SK-N-SH (cell line): ENCODE data around the gene ATP8A1. TPM values are rescaled to one million over a fixed set of nuclear protein-coding genes. Genes with fewer than 3 reads are reported as not detected.

Source experiments
- CTCF ChIA-PET: fragments of 300-600, 350-600 bp; formaldehyde crosslinking; extraction: SDS; loops from one replicate; lab custom pipeline; 2021; lab: Yijun Ruan, JAX
- POLR2A ChIA-PET: fragments of 350-600 bp; sonication (Branson Sonifier 250); formaldehyde crosslinking; extraction: SDS; loops from one replicate; lab custom pipeline; 2020; ENCODE audit warnings: antibody characterized with exemption, inconsistent platforms; lab: Yijun Ruan, JAX
- DNase-seq: peaks from one replicate; pipeline ENCODE4 v3.0.0; 2012
- H2AFZ ChIP-seq: fragments of 200-600 bp; sonication (generic); 2 replicates; pipeline ENCODE4 v1.8.1; 2016; ENCODE audit warnings: antibody characterized with exemption, mild to moderate bottlenecking, low read depth
- H3F3A ChIP-seq: fragments of 200-600 bp; sonication (generic); replicated peaks from 2 replicates; pipeline ENCODE3; 2016; ENCODE audit warnings: antibody characterized with exemption, mild to moderate bottlenecking; ENCODE audit not compliant: insufficient read depth
- H3K27ac ChIP-seq, 2 experiments: fragments of 200-500 bp in 1 of 2; fragments of 200-600 bp in 1 of 2; sonication (Bioruptor generic) in 1 of 2; sonication (generic), shearing (Covaris generic) in 1 of 2; 2 replicates each; pipeline versions ENCODE4 v1.5.1 to v1.6.1; 2014 to 2016; ENCODE audit warnings: low read depth in 2 of 2, inconsistent platforms in 1 of 2, low read length in 1 of 2, mild to moderate bottlenecking in 1 of 2, mixed read lengths in 1 of 2
- H3K27me3 ChIP-seq: fragments of 200-600 bp; sonication (generic), shearing (Covaris generic); 2 replicates; pipeline ENCODE4 v1.6.1; 2016; ENCODE audit warnings: mixed run types; ENCODE audit not compliant: insufficient read depth
- H3K36me3 ChIP-seq, 2 experiments: fragments of 200-500 bp in 1 of 2; fragments of 200-600 bp in 1 of 2; sonication (Bioruptor generic) in 1 of 2; sonication (generic) in 1 of 2; replicated peaks in 1 of 2; 2 replicates each; pipeline versions ENCODE3 to v1.5.1; 2014 to 2016; ENCODE audit warnings: low read length in 1 of 2, mild to moderate bottlenecking in 1 of 2; ENCODE audit not compliant: insufficient read depth in 2 of 2, control insufficient read depth in 1 of 2
- H3K4me1 ChIP-seq, 2 experiments: fragments of 200-500 bp in 1 of 2; fragments of 200-600 bp in 1 of 2; sonication (Bioruptor generic) in 1 of 2; sonication (generic), shearing (Covaris generic) in 1 of 2; 2 replicates each; pipeline versions ENCODE4 v1.5.1 to v1.6.1; 2014 to 2016; ENCODE audit warnings: low read depth in 1 of 2, low read length in 1 of 2, mixed run types in 1 of 2; ENCODE audit not compliant: insufficient read depth in 2 of 2, control insufficient read depth in 1 of 2
- H3K4me2 ChIP-seq: fragments of 200-600 bp; sonication (generic), shearing (Covaris generic); 2 replicates; pipeline ENCODE4 v1.6.1; 2017; ENCODE audit warnings: mixed run types
- H3K4me3 ChIP-seq, 2 experiments: fragments of 200-500 bp in 1 of 2; fragments of 200-600 bp in 1 of 2; sonication (Bioruptor generic) in 1 of 2; sonication (generic), shearing (Covaris generic) in 1 of 2; 2 replicates each; pipeline versions ENCODE4 v1.5.1 to v1.8.1; 2014 to 2016; ENCODE audit warnings: low read depth in 2 of 2, inconsistent platforms in 1 of 2, low read length in 1 of 2, mild to moderate bottlenecking in 1 of 2, mixed read lengths in 1 of 2, moderate library complexity in 1 of 2
- H3K79me2 ChIP-seq: fragments of 200-600 bp; sonication (generic); 2 replicates; pipeline ENCODE4 v1.8.1; 2017; ENCODE audit warnings: mild to moderate bottlenecking; ENCODE audit not compliant: insufficient read depth
- H3K9ac ChIP-seq: fragments of 200-600 bp; sonication (generic); 2 replicates; pipeline ENCODE4 v1.6.1; 2017; ENCODE audit warnings: mixed run types
- H3K9me2 ChIP-seq: fragments of 200-600 bp; sonication (generic); 2 replicates; pipeline ENCODE4 v1.6.1; 2017; ENCODE audit warnings: mixed run types
- H3K9me3 ChIP-seq: fragments of 200-600 bp; sonication (generic); 2 replicates; pipeline ENCODE4 v1.6.1; 2017; ENCODE audit warnings: mixed run types, mild to moderate bottlenecking, moderate library complexity
- H4K20me1 ChIP-seq: fragments of 200-600 bp; sonication (generic); 2 replicates; pipeline ENCODE4 v1.6.1; 2017; ENCODE audit warnings: mild to moderate bottlenecking, mixed run types; ENCODE audit not compliant: insufficient read depth
- EP300 ChIP-seq, 2 experiments: IDR thresholded peaks; 2 replicates each; pipeline versions ENCODE4 v1.4.0 to v1.6.1; 2012; ENCODE audit warnings: borderline replicate concordance in 1 of 2, low read depth in 1 of 2, low read length in 1 of 2
- FOXM1 ChIP-seq: IDR thresholded peaks from 2 replicates; pipeline ENCODE4 v1.4.0; 2012; ENCODE audit warnings: low read depth, mild to moderate bottlenecking
- GABPA ChIP-seq: IDR thresholded peaks from 2 replicates; pipeline ENCODE4 v1.4.0; 2012; ENCODE audit warnings: low read depth, mild to moderate bottlenecking
- MEF2A ChIP-seq: IDR thresholded peaks from 2 replicates; pipeline ENCODE4 v1.4.0; 2012; ENCODE audit warnings: low read depth, borderline replicate concordance
- MXI1 ChIP-seq: IDR thresholded peaks from 2 replicates; pipeline ENCODE4 v1.6.1; 2012; ENCODE audit warnings: mild to moderate bottlenecking, low read depth, low read length, improper control_type of control experiment
- NRF1 ChIP-seq: IDR thresholded peaks from 2 replicates; pipeline ENCODE4 v1.6.1; 2012; ENCODE audit warnings: low read depth, mild to moderate bottlenecking, low read length
- PBX3 ChIP-seq: IDR thresholded peaks from 2 replicates; pipeline ENCODE4; 2012
- POLR2AphosphoS5 ChIP-seq: IDR thresholded peaks from 2 replicates; pipeline ENCODE4 v1.6.1; 2012; ENCODE audit warnings: low read depth, low read length
- RFX5 ChIP-seq: IDR thresholded peaks from 2 replicates; pipeline ENCODE4 v1.6.1; 2012; ENCODE audit warnings: mild to moderate bottlenecking, improper control_type of control experiment, low read length
- SMC3 ChIP-seq: IDR thresholded peaks from 2 replicates; pipeline ENCODE4 v1.6.1; 2012; ENCODE audit warnings: low read depth, low read length, improper control_type of control experiment
- USF2 ChIP-seq: fragments of 150-350 bp; IDR thresholded peaks from 2 replicates; pipeline ENCODE4 v1.6.1; 2017; ENCODE audit warnings: antibody characterized with exemption, low read length, low read depth, borderline replicate concordance
- WGBS: methylation state at CpG from one replicate; pipeline ENCODE4 v1.1.6; 2017; ENCODE audit warnings: low lambda C conversion rate; 5-methylcytosine and 5-hydroxymethylcytosine counted together
- polyA plus RNA-seq, 3 experiments: library from polyadenylated mRNA; depleted of rRNA; stranded (reverse); fragments of >200 nt; gene quantifications; 2 replicates each; pipeline ENCODE4 v1.2.3, GENCODE V29; 2012
- TF ChIP-seq, protein P1 (sequence below): IDR thresholded peaks from 2 replicates; pipeline ENCODE4 v1.4.0; 2012; ENCODE audit warnings: low read depth
- TF ChIP-seq, protein P2 (sequence below): IDR thresholded peaks from 2 replicates; pipeline ENCODE4 v1.4.0; 2012; ENCODE audit warnings: low read depth, borderline replicate concordance

Gene ATP8A1
- polyA plus RNA-seq, 1 of the 3 experiments (the other 2 are of a cell fraction): 0.38 TPM

- H3K79me2 ChIP-seq: no peaks in the 10 kb centered on the region
- no peaks in the 10 kb centered on the region for H3K36me3 ChIP-seq
- H3K4me2 ChIP-seq: no peak overlapping the region
- WGBS: 71% methylated on average over 4 of the region's 4 CpGs
- H3K4me1 ChIP-seq: peaks cover 0 to 2% of the 10 kb centered on the region in 2 experiments; a peak in 1 of 4 replicates
- no peaks in the 10 kb centered on the region for H3K9me3 ChIP-seq
- H3K9ac ChIP-seq: no peak overlapping the region
- ChIA-PET CTCF (no interaction called here), POLR2A (no interaction called here)
- H3K27ac ChIP-seq: no peak overlapping the region
- H3F3A ChIP-seq: no peaks in the 10 kb centered on the region
- TF ChIP-seq MXI1: no peak
- no peak for TF ChIP-seq NRF1
- H3K4me3 ChIP-seq: no peak overlapping the region
- H3K9me2 ChIP-seq: no peaks in the 10 kb centered on the region
- H2AFZ ChIP-seq: no peak overlapping the region
- no peaks in the 10 kb centered on the region for H3K27me3 ChIP-seq
- H4K20me1 ChIP-seq: no peaks in the 10 kb centered on the region
- DNase-seq: no peak
Observed at GRCh38 chr4:42626629-42627146, 30.2 kb downstream of the ATP8A1 start.

DNA sequence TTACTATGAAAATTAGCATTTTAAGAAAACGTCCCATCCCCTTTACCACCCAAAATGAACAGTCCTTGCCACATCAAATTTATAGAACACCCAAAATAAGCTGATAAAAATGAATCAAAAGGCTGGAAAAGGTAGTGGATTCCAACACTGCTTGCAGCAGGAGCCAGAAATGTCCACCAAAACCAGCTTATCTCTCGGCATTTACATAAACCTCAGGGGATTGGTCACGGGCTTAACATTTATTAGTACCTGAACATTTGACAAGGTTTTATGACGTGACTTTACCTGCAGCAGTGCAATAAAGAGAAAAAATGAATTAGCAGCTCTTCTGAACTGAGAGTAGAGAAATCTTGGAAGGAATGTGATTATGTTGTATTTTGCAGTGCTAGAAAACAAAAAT lies 31.6 kb downstream of the ATP8A1 start:
- H3K36me3 ChIP-seq: no peaks in the 10 kb centered on the region
- TF ChIP-seq EP300 (IDR thresholded peaks at IDR 0.05; ENCODE audit: borderline replicate concordance in 1 of 2, low read depth in 1 of 2, low read length in 1 of 2) (no peak), USF2 (no peak), NRF1 (no peak), FOXM1 (no peak), GABPA (no peak), SMC3 (no peak), RFX5 (no peak), MEF2A (no peak), PBX3 (no peak), POLR2AphosphoS5 (no peak)
- TF ChIP-seq, protein P1, sequence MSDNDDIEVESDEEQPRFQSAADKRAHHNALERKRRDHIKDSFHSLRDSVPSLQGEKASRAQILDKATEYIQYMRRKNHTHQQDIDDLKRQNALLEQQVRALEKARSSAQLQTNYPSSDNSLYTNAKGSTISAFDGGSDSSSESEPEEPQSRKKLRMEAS: no peak
- TF ChIP-seq, protein P2, sequence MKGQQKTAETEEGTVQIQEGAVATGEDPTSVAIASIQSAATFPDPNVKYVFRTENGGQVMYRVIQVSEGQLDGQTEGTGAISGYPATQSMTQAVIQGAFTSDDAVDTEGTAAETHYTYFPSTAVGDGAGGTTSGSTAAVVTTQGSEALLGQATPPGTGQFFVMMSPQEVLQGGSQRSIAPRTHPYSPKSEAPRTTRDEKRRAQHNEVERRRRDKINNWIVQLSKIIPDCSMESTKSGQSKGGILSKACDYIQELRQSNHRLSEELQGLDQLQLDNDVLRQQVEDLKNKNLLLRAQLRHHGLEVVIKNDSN: no peak
- H2AFZ ChIP-seq: no peak overlapping the region
- ChIA-PET CTCF (no interaction called here), POLR2A (no interaction called here)
- 43% methylated on average over 4 of the region's 4 CpGs for WGBS
- DNase-seq: no peak
- no peaks in the 10 kb centered on the region for H3K79me2 ChIP-seq
- no peaks in the 10 kb centered on the region for H4K20me1 ChIP-seq
- H3K4me1 ChIP-seq: peaks cover 0 to 2% of the 10 kb centered on the region in 2 experiments; a peak in 1 of 4 replicates
- H3K27ac ChIP-seq: no peak overlapping the region
- H3K27me3 ChIP-seq: no peaks in the 10 kb centered on the region
- H3F3A ChIP-seq: no peaks in the 10 kb centered on the region
- H3K9ac ChIP-seq: no peak overlapping the region
- no peaks in the 10 kb centered on the region for H3K9me2 ChIP-seq
- H3K9me3 ChIP-seq: no peaks in the 10 kb centered on the region
- no peak overlapping the region for H3K4me2 ChIP-seq
- no peak overlapping the region for H3K4me3 ChIP-seq
